ENCODE results near the gene PCED1B.
"Not testable (repeated sequence)": the region's sequence is repeated elsewhere in the genome, so short reads cannot be mapped to it uniquely, and the experiment has no call there.

The PCED1B gene

GRCh38 chr12:47079468-47079980 is at the start of gene PCED1B, which contains the start of gene AMIGO2:
Gene PCED1B, plus strand, starts transcription at chr12:47079621. Its CDS starts 155,443 bp downstream, at chr12:47235064.
Gene AMIGO2, minus strand, starts transcription at chr12:47079959. Its CDS starts 957 bp downstream, at chr12:47079002.
- peak; percentile 45 to 84 for DNase-seq

GRCh38 chr12:47029903-47030302 is 49.5 kb upstream of the PCED1B start:
- no peak for DNase-seq

- DNase-seq, result peak; percentile 52 to 62
These were observed 46.8 kb upstream of the PCED1B start for GRCh38 chr12:47032644-47033043.

- peak in 1 of 2 experiments; percentile 33 for DNase-seq
These were observed 46.3 kb upstream of the PCED1B start for GRCh38 chr12:47033081-47033480.

- DNase-seq, result no peak
These were observed 45.4 kb upstream of the PCED1B start for GRCh38 chr12:47033789-47034555.

- no peak for DNase-seq
These were observed 44.8 kb upstream of the PCED1B start for GRCh38 chr12:47034661-47035060.

- DNase-seq, result no peak
These were observed 43.9 kb upstream of the PCED1B start for GRCh38 chr12:47035484-47035883.

- DNase-seq, result no peak
These were observed 41.1 kb upstream of the PCED1B start for GRCh38 chr12:47038270-47038748.

- no peak for DNase-seq
These were observed 40.3 kb upstream of the PCED1B start for GRCh38 chr12:47039079-47039478.

GRCh38 chr12:47039756-47040155 is 39.7 kb upstream of the PCED1B start:
- DNase-seq, result no peak

- no peak for DNase-seq
These were observed 38.1 kb upstream of the PCED1B start for GRCh38 chr12:47041327-47041726.

GRCh38 chr12:47048541-47048940 is 30.9 kb upstream of the PCED1B start:
- DNase-seq, result no peak

- DNase-seq, result not testable (repeated sequence)
These were observed 28.1 kb upstream of the PCED1B start for GRCh38 chr12:47051291-47051690.

- DNase-seq, result no peak
These were observed 27.1 kb upstream of the PCED1B start for GRCh38 chr12:47052274-47052673.

GRCh38 chr12:47053961-47054360 is 25.5 kb upstream of the PCED1B start:
- no peak for DNase-seq

- no peak for DNase-seq
These were observed 24.8 kb upstream of the PCED1B start for GRCh38 chr12:47054659-47055058.

GRCh38 chr12:47055856-47056255 is 23.6 kb upstream of the PCED1B start:
- DNase-seq, result not testable (repeated sequence)

- DNase-seq, result peak in 1 of 2 experiments; percentile 21
These were observed 22.5 kb upstream of the PCED1B start for GRCh38 chr12:47056944-47057343.

GRCh38 chr12:47058640-47059039 is 20.8 kb upstream of the PCED1B start:
- DNase-seq, result not testable (repeated sequence)

GRCh38 chr12:47065546-47065945 is 13.9 kb upstream of the PCED1B start:
- no peak for DNase-seq

GRCh38 chr12:47066278-47067025 is 13.0 kb upstream of the PCED1B start:
- DNase-seq, result no peak

GRCh38 chr12:47067176-47067575 is 12.2 kb upstream of the PCED1B start:
- no peak for DNase-seq

- no peak for DNase-seq
These were observed 11.5 kb upstream of the PCED1B start for GRCh38 chr12:47067771-47068431.
